ENCODE data around the gene PCDHB12.
"Not testable (repeated sequence)": the region's sequence is repeated elsewhere in the genome, so short reads cannot be mapped to it uniquely, and the experiment has no call there.

PCDHB12 gene

DNA sequence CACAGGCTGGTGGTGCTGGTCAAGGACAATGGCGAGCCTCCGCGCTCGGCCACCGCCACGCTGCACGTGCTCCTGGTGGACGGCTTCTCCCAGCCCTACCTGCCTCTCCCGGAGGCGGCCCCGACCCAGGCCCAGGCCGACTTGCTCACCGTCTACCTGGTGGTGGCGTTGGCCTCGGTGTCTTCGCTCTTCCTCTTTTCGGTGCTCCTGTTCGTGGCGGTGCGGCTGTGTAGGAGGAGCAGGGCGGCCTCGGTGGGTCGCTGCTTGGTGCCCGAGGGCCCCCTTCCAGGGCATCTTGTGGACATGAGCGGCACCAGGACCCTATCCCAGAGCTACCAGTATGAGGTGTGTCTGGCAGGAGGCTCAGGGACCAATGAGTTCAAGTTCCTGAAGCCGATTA, 7.5 kb downstream of the PCDHB12 start:
- not testable (repeated sequence) for H3K27me3 ChIP-seq (ENCODE audit: control insufficient read depth in 3 of 3, insufficient read depth in 3 of 3, low read depth in 1 of 3, low read length in 3 of 3); H3K23ac ChIP-seq (ENCODE audit: low read depth, low read length, poor library complexity); H3K36me3 ChIP-seq (replicated peaks in 1 of 2; ENCODE audit: control insufficient read depth in 2 of 2, insufficient read depth in 2 of 2, low read length in 2 of 2); H4K8ac ChIP-seq (ENCODE audit: low read depth, low read length); H4K91ac ChIP-seq (ENCODE audit: low read depth, low read length, poor library complexity); H2BK12ac ChIP-seq (ENCODE audit: low read length); H3K4me2 ChIP-seq (ENCODE audit: insufficient read depth, low read length, poor library complexity, severe bottlenecking); H2BK15ac ChIP-seq (ENCODE audit: low read length); H3K27ac ChIP-seq (replicated peaks; ENCODE audit: low read length); H2BK5ac ChIP-seq (ENCODE audit: low read length); H3K4me1 ChIP-seq (ENCODE audit: control insufficient read depth in 2 of 2, insufficient read depth in 1 of 2, low read depth in 1 of 2, low read length in 2 of 2); H2AK5ac ChIP-seq (ENCODE audit: low read depth, low read length); H2BK120ac ChIP-seq (ENCODE audit: low read depth, low read length); H2AFZ ChIP-seq (ENCODE audit: low read length); H3K9ac ChIP-seq (ENCODE audit: low read depth, low read length, poor library complexity); H3K4ac ChIP-seq (ENCODE audit: low read length); H3K79me1 ChIP-seq (ENCODE audit: low read depth, low read length); H3K18ac ChIP-seq (ENCODE audit: low read length); DNase-seq (ENCODE audit: low spot score); H3K4me3 ChIP-seq (ENCODE audit: low read length in 2 of 2); H3K14ac ChIP-seq (ENCODE audit: low read length)
- H3K9me3 ChIP-seq (replicated peaks in 1 of 2; ENCODE audit: control insufficient read depth in 2 of 2, insufficient read depth in 1 of 2, low read depth in 1 of 2, low read length in 2 of 2), result peaks cover 2 to 18% of the 10 kb centered on the region in 2 donors
- no CpG with 5 or more reads among the region's 26 CpGs for WGBS, 2 donors (ENCODE audit: extremely low coverage in 2 of 2, insufficient read length in 2 of 2, insufficient replicate concordance in 1 of 2)

DNA sequence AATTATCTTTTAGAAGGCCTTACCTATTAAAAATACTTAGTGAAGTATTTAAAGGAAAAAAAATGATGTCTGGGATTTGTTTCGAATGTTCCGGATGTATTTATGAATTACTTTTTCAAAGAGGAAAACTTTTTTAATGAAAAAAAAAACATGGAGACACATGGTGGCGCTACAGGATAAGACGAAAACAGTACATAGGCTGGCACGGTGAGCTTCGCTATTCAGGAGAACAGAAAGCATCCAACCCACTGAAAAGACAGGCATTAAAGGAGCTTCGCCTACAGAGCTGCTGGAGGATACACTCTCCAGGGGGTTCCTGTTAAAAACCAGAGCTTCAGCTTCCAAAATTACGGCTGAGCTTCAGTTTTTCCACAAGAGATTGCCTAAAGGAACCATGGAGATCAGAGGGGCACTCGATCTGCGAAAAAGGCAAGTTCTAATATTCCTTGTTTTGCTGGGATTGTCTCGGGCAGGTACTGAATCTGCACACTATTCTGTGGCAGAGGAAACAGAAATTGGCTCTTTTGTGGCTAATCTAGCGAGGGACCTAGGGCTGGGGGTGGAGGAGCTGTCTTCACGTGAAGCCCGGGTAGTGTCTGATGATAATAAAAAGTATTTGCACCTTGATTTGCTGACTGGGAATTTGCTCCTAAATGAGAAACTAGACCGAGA, 14.7 kb downstream of the PCDHB12 start, which contains the start of gene PCDHB14:
PCDHB14 (plus strand) TSS at position 232 of the 672 bp plus-strand sequence; CDS start at position 395, 163 bp downstream.
- no peak within 1 kb of the TSS for H2BK15ac ChIP-seq (ENCODE audit: low read length)
- H3K9me3 ChIP-seq (replicated peaks in 1 of 2; ENCODE audit: control insufficient read depth in 2 of 2, insufficient read depth in 1 of 2, low read depth in 1 of 2, low read length in 2 of 2), result peaks cover 7 to 28% of the 10 kb centered on the region in 2 donors
- H3K9ac ChIP-seq (ENCODE audit: low read depth, low read length, poor library complexity), result no peak within 1 kb of the TSS
- no peaks in the 10 kb centered on the region for H3K79me1 ChIP-seq (ENCODE audit: low read depth, low read length)
- H3K4me2 ChIP-seq (ENCODE audit: insufficient read depth, low read length, poor library complexity, severe bottlenecking), result no peak within 1 kb of the TSS
- peak within 1 kb of the TSS in 1 of 2 donors; percentile 17 for H3K4me3 ChIP-seq (ENCODE audit: low read length in 2 of 2)
- H3K14ac ChIP-seq (ENCODE audit: low read length), result no peak within 1 kb of the TSS
- no peak within 1 kb of the TSS for H2AK5ac ChIP-seq (ENCODE audit: low read depth, low read length)
- H4K91ac ChIP-seq (ENCODE audit: low read depth, low read length, poor library complexity), result no peak within 1 kb of the TSS
- H3K27ac ChIP-seq (replicated peaks; ENCODE audit: low read length), result peak within 1 kb of the TSS; percentile 40
- peak; percentile 43 for DNase-seq (ENCODE audit: low spot score)
- H2BK5ac ChIP-seq (ENCODE audit: low read length), result no peak within 1 kb of the TSS
- H3K4ac ChIP-seq (ENCODE audit: low read length), result no peak within 1 kb of the TSS
- no peaks in the 10 kb centered on the region for H3K36me3 ChIP-seq (replicated peaks in 1 of 2; ENCODE audit: control insufficient read depth in 2 of 2, insufficient read depth in 2 of 2, low read length in 2 of 2)
- WGBS, 2 donors (ENCODE audit: extremely low coverage in 2 of 2, insufficient read length in 2 of 2, insufficient replicate concordance in 1 of 2), result no CpG with 5 or more reads among the region's 15 CpGs
- no peak within 1 kb of the TSS for H2BK120ac ChIP-seq (ENCODE audit: low read depth, low read length)
- H3K23ac ChIP-seq (ENCODE audit: low read depth, low read length, poor library complexity), result no peak within 1 kb of the TSS
- H3K27me3 ChIP-seq (ENCODE audit: control insufficient read depth in 3 of 3, insufficient read depth in 3 of 3, low read depth in 1 of 3, low read length in 3 of 3), result no peaks in the 10 kb centered on the region
- H2BK12ac ChIP-seq (ENCODE audit: low read length), result no peak within 1 kb of the TSS
- H2AFZ ChIP-seq (ENCODE audit: low read length), result peak within 1 kb of the TSS; percentile 71
- H3K4me1 ChIP-seq (ENCODE audit: control insufficient read depth in 2 of 2, insufficient read depth in 1 of 2, low read depth in 1 of 2, low read length in 2 of 2), result no peaks in the 10 kb centered on the region
- H4K8ac ChIP-seq (ENCODE audit: low read depth, low read length), result no peak within 1 kb of the TSS
- no peak within 1 kb of the TSS for H3K18ac ChIP-seq (ENCODE audit: low read length)

DNA sequence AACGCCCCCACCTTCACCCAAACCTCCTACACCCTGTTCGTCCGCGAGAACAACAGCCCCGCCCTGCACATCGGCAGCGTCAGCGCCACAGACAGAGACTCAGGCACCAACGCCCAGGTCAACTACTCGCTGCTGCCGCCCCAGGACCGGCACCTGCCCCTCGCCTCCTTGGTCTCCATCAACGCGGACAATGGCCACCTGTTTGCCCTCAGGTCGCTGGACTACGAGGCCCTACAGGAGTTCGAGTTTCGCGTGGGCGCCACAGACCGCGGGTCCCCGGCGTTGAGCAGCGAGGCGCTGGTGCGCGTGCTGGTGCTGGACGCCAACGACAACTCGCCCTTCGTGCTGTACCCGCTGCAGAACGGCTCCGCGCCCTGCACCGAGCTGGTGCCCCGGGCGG, 16.3 kb downstream of the PCDHB12 start:
- WGBS, 2 donors (ENCODE audit: extremely low coverage in 2 of 2, insufficient read length in 2 of 2, insufficient replicate concordance in 1 of 2), result no CpG with 5 or more reads among the region's 40 CpGs
- H3K4ac ChIP-seq (ENCODE audit: low read length); H4K91ac ChIP-seq (ENCODE audit: low read depth, low read length, poor library complexity); H2AFZ ChIP-seq (ENCODE audit: low read length); H3K79me1 ChIP-seq (ENCODE audit: low read depth, low read length); H2AK5ac ChIP-seq (ENCODE audit: low read depth, low read length); H3K4me3 ChIP-seq (ENCODE audit: low read length in 2 of 2); DNase-seq (ENCODE audit: low spot score); H3K18ac ChIP-seq (ENCODE audit: low read length); H3K4me2 ChIP-seq (ENCODE audit: insufficient read depth, low read length, poor library complexity, severe bottlenecking); H3K14ac ChIP-seq (ENCODE audit: low read length); H3K36me3 ChIP-seq (replicated peaks in 1 of 2; ENCODE audit: control insufficient read depth in 2 of 2, insufficient read depth in 2 of 2, low read length in 2 of 2); H3K9ac ChIP-seq (ENCODE audit: low read depth, low read length, poor library complexity); H2BK120ac ChIP-seq (ENCODE audit: low read depth, low read length); H3K23ac ChIP-seq (ENCODE audit: low read depth, low read length, poor library complexity); H3K27me3 ChIP-seq (ENCODE audit: control insufficient read depth in 3 of 3, insufficient read depth in 3 of 3, low read depth in 1 of 3, low read length in 3 of 3); H2BK15ac ChIP-seq (ENCODE audit: low read length); H3K4me1 ChIP-seq (ENCODE audit: control insufficient read depth in 2 of 2, insufficient read depth in 1 of 2, low read depth in 1 of 2, low read length in 2 of 2); H3K27ac ChIP-seq (replicated peaks; ENCODE audit: low read length); H4K8ac ChIP-seq (ENCODE audit: low read depth, low read length); H2BK5ac ChIP-seq (ENCODE audit: low read length); H2BK12ac ChIP-seq (ENCODE audit: low read length): not testable (repeated sequence)
- peaks cover 7 to 21% of the 10 kb centered on the region in 2 donors for H3K9me3 ChIP-seq (replicated peaks in 1 of 2; ENCODE audit: control insufficient read depth in 2 of 2, insufficient read depth in 1 of 2, low read depth in 1 of 2, low read length in 2 of 2)

DNA sequence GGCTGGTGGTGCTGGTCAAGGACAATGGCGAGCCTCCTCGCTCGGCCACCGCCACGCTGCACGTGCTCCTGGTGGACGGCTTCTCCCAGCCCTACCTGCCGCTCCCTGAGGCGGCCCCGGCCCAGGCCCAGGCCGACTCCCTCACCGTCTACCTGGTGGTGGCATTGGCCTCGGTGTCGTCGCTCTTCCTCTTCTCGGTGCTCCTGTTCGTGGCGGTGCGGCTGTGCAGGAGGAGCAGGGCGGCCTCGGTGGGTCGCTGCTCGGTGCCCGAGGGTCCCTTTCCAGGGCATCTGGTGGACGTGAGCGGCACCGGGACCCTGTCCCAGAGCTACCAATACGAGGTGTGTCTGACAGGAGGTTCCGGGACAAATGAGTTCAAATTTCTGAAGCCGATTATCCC, 16.9 kb downstream of the PCDHB12 start:
- not testable (repeated sequence) for H3K79me1 ChIP-seq (ENCODE audit: low read depth, low read length); H4K91ac ChIP-seq (ENCODE audit: low read depth, low read length, poor library complexity); H3K23ac ChIP-seq (ENCODE audit: low read depth, low read length, poor library complexity); H3K14ac ChIP-seq (ENCODE audit: low read length); H2AK5ac ChIP-seq (ENCODE audit: low read depth, low read length); H3K4me1 ChIP-seq (ENCODE audit: control insufficient read depth in 2 of 2, insufficient read depth in 1 of 2, low read depth in 1 of 2, low read length in 2 of 2); H3K18ac ChIP-seq (ENCODE audit: low read length); H3K27me3 ChIP-seq (ENCODE audit: control insufficient read depth in 3 of 3, insufficient read depth in 3 of 3, low read depth in 1 of 3, low read length in 3 of 3); H2BK5ac ChIP-seq (ENCODE audit: low read length); H3K4me3 ChIP-seq (ENCODE audit: low read length in 2 of 2); H2BK120ac ChIP-seq (ENCODE audit: low read depth, low read length); H3K4me2 ChIP-seq (ENCODE audit: insufficient read depth, low read length, poor library complexity, severe bottlenecking); H2AFZ ChIP-seq (ENCODE audit: low read length); H2BK12ac ChIP-seq (ENCODE audit: low read length); DNase-seq (ENCODE audit: low spot score); H3K4ac ChIP-seq (ENCODE audit: low read length); H3K9ac ChIP-seq (ENCODE audit: low read depth, low read length, poor library complexity); H3K36me3 ChIP-seq (replicated peaks in 1 of 2; ENCODE audit: control insufficient read depth in 2 of 2, insufficient read depth in 2 of 2, low read length in 2 of 2); H2BK15ac ChIP-seq (ENCODE audit: low read length); H4K8ac ChIP-seq (ENCODE audit: low read depth, low read length); H3K27ac ChIP-seq (replicated peaks; ENCODE audit: low read length)
- WGBS, 2 donors (ENCODE audit: extremely low coverage in 2 of 2, insufficient read length in 2 of 2, insufficient replicate concordance in 1 of 2), result no CpG with 5 or more reads among the region's 30 CpGs
- peaks cover 7 to 21% of the 10 kb centered on the region in 2 donors for H3K9me3 ChIP-seq (replicated peaks in 1 of 2; ENCODE audit: control insufficient read depth in 2 of 2, insufficient read depth in 1 of 2, low read depth in 1 of 2, low read length in 2 of 2)

All from neuronal stem cell (in vitro differentiated cells).